ENCODE data around the gene OTUD1.

DNA sequence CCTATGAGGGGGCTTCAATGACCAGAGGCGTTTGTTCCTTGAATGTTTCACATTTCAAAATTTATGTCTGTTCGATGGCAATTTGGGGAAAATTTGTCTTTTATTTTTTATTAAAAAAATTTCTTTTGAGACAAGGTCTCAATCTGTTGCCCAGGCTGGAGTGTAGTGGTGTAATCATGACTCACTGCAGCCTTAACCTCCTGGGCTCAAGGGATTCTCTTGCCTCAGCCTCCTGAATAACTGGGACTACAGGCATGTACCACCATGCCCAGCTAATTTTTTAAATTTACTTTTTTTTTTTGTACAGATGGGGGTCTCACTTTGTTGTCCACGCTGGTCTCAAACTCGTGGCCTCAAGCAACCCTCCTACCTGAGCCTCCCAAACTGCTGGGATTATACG, 39.7 kb downstream of the OTUD1 start:
- TF ChIP-seq, protein P1, sequence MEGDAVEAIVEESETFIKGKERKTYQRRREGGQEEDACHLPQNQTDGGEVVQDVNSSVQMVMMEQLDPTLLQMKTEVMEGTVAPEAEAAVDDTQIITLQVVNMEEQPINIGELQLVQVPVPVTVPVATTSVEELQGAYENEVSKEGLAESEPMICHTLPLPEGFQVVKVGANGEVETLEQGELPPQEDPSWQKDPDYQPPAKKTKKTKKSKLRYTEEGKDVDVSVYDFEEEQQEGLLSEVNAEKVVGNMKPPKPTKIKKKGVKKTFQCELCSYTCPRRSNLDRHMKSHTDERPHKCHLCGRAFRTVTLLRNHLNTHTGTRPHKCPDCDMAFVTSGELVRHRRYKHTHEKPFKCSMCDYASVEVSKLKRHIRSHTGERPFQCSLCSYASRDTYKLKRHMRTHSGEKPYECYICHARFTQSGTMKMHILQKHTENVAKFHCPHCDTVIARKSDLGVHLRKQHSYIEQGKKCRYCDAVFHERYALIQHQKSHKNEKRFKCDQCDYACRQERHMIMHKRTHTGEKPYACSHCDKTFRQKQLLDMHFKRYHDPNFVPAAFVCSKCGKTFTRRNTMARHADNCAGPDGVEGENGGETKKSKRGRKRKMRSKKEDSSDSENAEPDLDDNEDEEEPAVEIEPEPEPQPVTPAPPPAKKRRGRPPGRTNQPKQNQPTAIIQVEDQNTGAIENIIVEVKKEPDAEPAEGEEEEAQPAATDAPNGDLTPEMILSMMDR (IDR thresholded peaks at IDR 0.05 in 2 of 3, conservative IDR thresholded peaks at IDR 0.05 in 1 of 3; ENCODE audit: borderline replicate concordance in 1 of 3, insufficient read depth in 1 of 3, low read depth in 2 of 3, low read length in 2 of 3), result no peak
- TF ChIP-seq JUND (IDR thresholded peaks at IDR 0.05) (no peak), MAX (IDR thresholded peaks at IDR 0.05) (no peak), POLR2A (IDR thresholded peaks at IDR 0.05; ENCODE audit: borderline replicate concordance, extremely low read depth, insufficient read depth, insufficient read length) (no peak), RAD21 (IDR thresholded peaks at IDR 0.05; ENCODE audit: low read depth) (no peak), EZH2phosphoT487 (IDR thresholded peaks at IDR 0.05; ENCODE audit: borderline replicate concordance) (no peak), EGR1 (IDR thresholded peaks at IDR 0.05; ENCODE audit: low read depth) (no peak), POLR2AphosphoS5 (IDR thresholded peaks at IDR 0.05; ENCODE audit: low read depth, low read length) (no peak), EZH2 (IDR thresholded peaks at IDR 0.05) (no peak), ELF1 (IDR thresholded peaks at IDR 0.05; ENCODE audit: borderline replicate concordance, low read depth) (no peak)
